OCI-LY3 (cell line): Measurements from ENCODE around the gene RGS19.

Experiments used
- H2AFZ ChIP-seq: fragments of 200-600, 300-600 bp; shearing (Covaris generic); 2 replicates; pipeline ENCODE4 v1.6.0; 2014; ENCODE audit warnings: antibody characterized with exemption, low read depth, low read length
- H3K27ac ChIP-seq: fragments of 200-600, 300-600 bp; sonication (generic); 2 replicates; pipeline ENCODE4 v1.5.1; 2014; ENCODE audit warnings: mild to moderate bottlenecking, low read length, moderate library complexity, mixed read lengths
- H3K27me3 ChIP-seq: fragments of 200-600, 300-600 bp; sonication (generic); 2 replicates; pipeline ENCODE4 v1.6.1; 2014; ENCODE audit warnings: low read depth, low read length, mixed read lengths
- H3K36me3 ChIP-seq: fragments of 200-600, 300-600 bp; sonication (generic); replicated peaks from 2 replicates; pipeline ENCODE3; 2014; ENCODE audit warnings: low read depth, low read length, mixed read lengths
- H3K4me1 ChIP-seq: fragments of 300-600, 200-600 bp; sonication (generic); 2 replicates; pipeline ENCODE4 v1.6.1; 2014; ENCODE audit warnings: low read length, mixed read lengths
- H3K4me2 ChIP-seq: fragments of 200-600, 300-600 bp; sonication (generic); 2 replicates; pipeline ENCODE4 v1.6.1; 2014; ENCODE audit warnings: low read length, mixed read lengths
- H3K4me3 ChIP-seq: fragments of 300-600, 200-600 bp; sonication (generic); 2 replicates; pipeline ENCODE4 v1.5.1; 2014; ENCODE audit warnings: antibody characterized with exemption, mild to moderate bottlenecking, low read length, moderate library complexity
- H3K79me2 ChIP-seq: fragments of 300-600, 200-600 bp; shearing (Covaris generic); 2 replicates; pipeline ENCODE4 v1.6.1; 2014; ENCODE audit warnings: mild to moderate bottlenecking, low read length, mixed read lengths
- H3K9ac ChIP-seq: fragments of 300-600, 200-600 bp; shearing (Covaris generic); 2 replicates; pipeline ENCODE4 v1.6.0; 2014; ENCODE audit warnings: mild to moderate bottlenecking, low read length, moderate library complexity
- H3K9me3 ChIP-seq: fragments of 200-600, 300-600 bp; shearing (Covaris generic); 2 replicates; pipeline ENCODE4 v1.6.1; 2014; ENCODE audit warnings: low read length, mixed read lengths; ENCODE audit not compliant: insufficient read depth
- H4K20me1 ChIP-seq: fragments of 200-600, 300-600 bp; sonication (generic); 2 replicates; pipeline ENCODE4 v1.6.1; 2016; ENCODE audit warnings: low read length, mixed read lengths; ENCODE audit not compliant: insufficient read depth
- EZH2phosphoT487 ChIP-seq: fragments of 200-600 bp; shearing (Covaris generic); IDR thresholded peaks from 2 replicates; pipeline ENCODE4 v1.6.1; 2018; ENCODE audit warnings: antibody characterized with exemption, mixed run types, low read depth
- TF ChIP-seq, protein P1 (sequence below): fragments of 200-600, 300-600 bp; sonication (generic); IDR thresholded peaks from 2 replicates; pipeline ENCODE4 v1.5.1; 2014; ENCODE audit warnings: antibody characterized with exemption, low read length, low read depth

RGS19 gene

DNA sequence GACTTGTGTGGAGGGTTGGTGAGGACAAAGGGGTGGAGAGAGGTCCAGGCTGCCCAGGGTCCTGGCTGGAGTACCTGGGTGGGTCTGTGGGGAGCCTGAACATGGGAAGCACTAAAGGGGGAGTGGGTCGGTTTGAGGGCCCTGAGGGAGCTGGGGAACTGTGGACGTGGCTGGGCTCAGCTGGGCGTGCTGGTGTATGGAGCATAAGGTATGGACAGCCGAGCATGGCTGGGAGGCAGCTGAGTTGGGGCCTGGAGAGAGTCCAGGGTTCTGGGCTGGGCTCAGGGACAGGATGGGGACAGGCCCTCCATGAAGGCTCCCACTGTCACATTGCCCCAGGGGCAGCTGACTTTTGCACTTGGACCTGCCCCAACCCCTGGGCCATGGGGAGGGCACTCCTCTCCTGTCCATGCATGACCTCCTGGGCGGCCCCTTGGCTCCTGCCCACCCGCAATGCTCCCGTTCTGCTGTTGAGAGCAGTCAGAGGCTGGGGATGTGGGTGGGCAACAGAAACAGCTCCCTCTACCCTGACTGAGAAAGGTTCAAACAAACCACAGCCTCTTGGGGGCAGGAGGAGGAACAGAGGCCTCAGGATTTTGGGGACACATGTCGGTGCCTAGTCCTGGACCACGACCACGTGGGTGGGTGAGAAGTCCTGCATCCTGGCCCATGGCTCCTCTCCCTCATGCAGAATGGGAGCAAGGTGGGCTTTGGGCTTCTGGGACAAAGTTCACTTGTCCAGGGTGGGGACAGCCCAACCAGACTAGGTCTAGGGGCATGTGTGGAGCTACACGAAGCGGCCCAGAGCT lies 38.9 kb downstream of the RGS19 start:
- peaks cover 5% of the 10 kb centered on the region for H3K27me3 ChIP-seq

DNA sequence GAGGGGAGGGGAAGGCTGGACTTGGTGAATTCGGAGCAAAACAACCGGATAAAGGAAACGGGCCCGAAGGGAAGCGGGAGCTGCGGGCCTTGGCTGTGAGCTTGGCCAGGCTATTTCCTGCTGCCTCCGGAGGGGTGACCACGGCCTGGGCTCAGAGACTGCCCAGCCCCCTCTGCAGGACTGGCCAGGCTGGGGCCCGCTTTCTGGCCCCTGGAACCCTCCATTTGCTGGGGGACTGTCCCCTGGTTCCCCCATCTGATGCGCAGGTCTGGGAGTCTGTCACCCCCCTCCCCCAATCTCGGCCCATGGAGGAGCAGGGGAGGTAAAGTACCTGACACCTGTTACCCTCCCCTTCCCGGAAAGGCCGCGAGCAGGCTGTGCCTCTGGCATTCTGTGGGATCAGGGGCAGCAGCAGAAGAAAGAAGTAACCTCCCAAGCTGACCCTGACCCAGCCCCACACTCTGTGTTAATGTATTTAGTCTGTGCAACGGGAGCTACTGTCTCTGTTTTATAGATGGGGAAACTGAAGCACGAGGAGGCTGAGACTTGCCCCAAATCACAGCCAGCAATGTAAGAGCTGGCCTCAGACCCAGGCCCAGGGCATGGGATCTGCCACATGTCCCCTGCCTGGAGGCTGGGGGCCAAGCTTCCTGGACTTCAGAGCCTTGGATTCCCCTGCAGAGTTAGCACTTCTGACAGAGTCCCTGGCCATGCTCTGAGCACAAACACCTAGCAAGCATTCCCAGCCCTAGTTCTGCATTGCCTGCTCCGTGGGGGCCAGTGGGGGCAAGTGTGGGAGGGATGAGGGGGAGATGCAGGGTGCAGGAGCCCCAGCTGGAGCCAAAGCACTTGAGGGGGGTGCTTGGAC lies 39.8 kb downstream of the RGS19 start:
- H3K9ac ChIP-seq, result peak overlapping the region; percentile 74
- H3K27me3 ChIP-seq, result no peaks in the 10 kb centered on the region; the same call in 1 of the 2 replicates
- H3K79me2 ChIP-seq, result no peaks in the 10 kb centered on the region
- peak overlapping the region; percentile 83 for H3K4me3 ChIP-seq
- H3K4me1 ChIP-seq, result peaks cover 53% of the 10 kb centered on the region
- H3K9me3 ChIP-seq, result no peaks in the 10 kb centered on the region
- H2AFZ ChIP-seq, result 0 out of 2 replicates have a peak overlapping the region, but pooled peaks have one; percentile 2
- no peaks in the 10 kb centered on the region for H3K36me3 ChIP-seq
- H3K27ac ChIP-seq, result peak overlapping the region; percentile 19; the same call in 1 of the 2 replicates
- peak overlapping the region; percentile 93 for H3K4me2 ChIP-seq
- TF ChIP-seq EZH2phosphoT487, result no peak
- TF ChIP-seq, protein P1, sequence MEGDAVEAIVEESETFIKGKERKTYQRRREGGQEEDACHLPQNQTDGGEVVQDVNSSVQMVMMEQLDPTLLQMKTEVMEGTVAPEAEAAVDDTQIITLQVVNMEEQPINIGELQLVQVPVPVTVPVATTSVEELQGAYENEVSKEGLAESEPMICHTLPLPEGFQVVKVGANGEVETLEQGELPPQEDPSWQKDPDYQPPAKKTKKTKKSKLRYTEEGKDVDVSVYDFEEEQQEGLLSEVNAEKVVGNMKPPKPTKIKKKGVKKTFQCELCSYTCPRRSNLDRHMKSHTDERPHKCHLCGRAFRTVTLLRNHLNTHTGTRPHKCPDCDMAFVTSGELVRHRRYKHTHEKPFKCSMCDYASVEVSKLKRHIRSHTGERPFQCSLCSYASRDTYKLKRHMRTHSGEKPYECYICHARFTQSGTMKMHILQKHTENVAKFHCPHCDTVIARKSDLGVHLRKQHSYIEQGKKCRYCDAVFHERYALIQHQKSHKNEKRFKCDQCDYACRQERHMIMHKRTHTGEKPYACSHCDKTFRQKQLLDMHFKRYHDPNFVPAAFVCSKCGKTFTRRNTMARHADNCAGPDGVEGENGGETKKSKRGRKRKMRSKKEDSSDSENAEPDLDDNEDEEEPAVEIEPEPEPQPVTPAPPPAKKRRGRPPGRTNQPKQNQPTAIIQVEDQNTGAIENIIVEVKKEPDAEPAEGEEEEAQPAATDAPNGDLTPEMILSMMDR, result no peak
- no peaks in the 10 kb centered on the region for H4K20me1 ChIP-seq

More for the DNA sequence above, 38.9 kb downstream of the RGS19 start:
- TF ChIP-seq, protein P1, result no peak
- TF ChIP-seq EZH2phosphoT487, result no peak
- no peak overlapping the region for H3K4me2 ChIP-seq
- H2AFZ ChIP-seq, result no peak overlapping the region
- no peaks in the 10 kb centered on the region for H3K36me3 ChIP-seq
- no peaks in the 10 kb centered on the region for H3K9me3 ChIP-seq
- H4K20me1 ChIP-seq, result no peaks in the 10 kb centered on the region
- H3K79me2 ChIP-seq, result no peaks in the 10 kb centered on the region
- H3K4me1 ChIP-seq, result peaks cover 51% of the 10 kb centered on the region
- no peak overlapping the region for H3K27ac ChIP-seq
- no peak overlapping the region for H3K9ac ChIP-seq
- no peak overlapping the region for H3K4me3 ChIP-seq

DNA sequence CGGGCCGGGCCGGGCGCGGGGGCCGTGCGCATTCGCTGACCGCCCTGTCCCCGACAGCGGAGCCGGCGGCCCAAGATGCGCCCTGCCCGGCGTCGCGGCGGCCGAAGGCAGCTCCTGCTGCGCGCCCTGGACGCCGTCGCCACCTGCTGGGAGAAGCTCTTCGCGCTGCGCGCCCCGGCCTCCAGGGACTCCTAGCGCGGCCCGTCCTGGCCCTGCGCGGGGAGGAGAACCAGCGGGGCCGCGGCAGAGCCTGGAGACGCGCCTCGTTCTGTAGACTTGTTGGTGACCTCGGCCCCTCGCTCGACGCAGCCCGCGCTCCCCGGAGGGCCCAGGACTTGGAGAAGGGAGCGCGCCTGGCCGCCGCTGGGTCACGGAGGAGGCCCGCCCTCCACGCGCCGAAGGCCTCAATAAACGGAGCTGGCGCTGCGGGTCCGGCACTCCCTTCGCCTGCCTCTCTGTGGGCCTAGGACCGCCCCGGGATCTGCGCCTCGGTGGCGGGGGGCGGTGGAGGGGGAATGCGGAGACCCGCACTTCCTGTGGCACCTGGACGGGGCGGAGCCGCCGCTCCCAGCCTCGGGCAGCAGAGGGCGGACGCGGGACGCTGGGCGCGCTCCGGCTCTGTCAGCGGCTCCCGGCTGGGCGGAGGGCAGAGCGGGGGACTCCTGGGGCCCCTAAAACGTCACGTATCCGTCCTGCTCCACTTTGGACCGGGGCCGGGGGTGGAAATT lies 40.6 kb downstream of the RGS19 start:
- Histone ChIP-seq H3K4me1 (peaks cover 53% of the 10 kb centered on the region), H3K27ac (peak overlapping the region; percentile 67), H3K79me2 (no peaks in the 10 kb centered on the region), H3K9me3 (no peaks in the 10 kb centered on the region), H3K36me3 (no peaks in the 10 kb centered on the region), H2AFZ (peak overlapping the region; percentile 49; the same call in 1 of the 2 replicates), H4K20me1 (no peaks in the 10 kb centered on the region), H3K27me3 (no peaks in the 10 kb centered on the region), H3K9ac (peak overlapping the region; percentile 74), H3K4me3 (peak overlapping the region; percentile 83), H3K4me2 (peak overlapping the region; percentile 93)
- TF ChIP-seq EZH2phosphoT487, result no peak
- TF ChIP-seq, protein P1, result peak; percentile 50
